IPS-NIHi11 (cell line): ENCODE data around the gene PRCC.
A peak's percentile ranks its signal among the peaks of the same experiment; 100 is the strongest.
"Not testable (repeated sequence)": the region's sequence is repeated elsewhere in the genome, so short reads cannot be mapped to it uniquely, and the experiment has no call there.

Experiments used
- DNase-seq: peaks from one replicate; pipeline ENCODE4 v3.0.0; 2012; ENCODE audit warnings: mixed read lengths, low spot score

The PRCC gene

DNA sequence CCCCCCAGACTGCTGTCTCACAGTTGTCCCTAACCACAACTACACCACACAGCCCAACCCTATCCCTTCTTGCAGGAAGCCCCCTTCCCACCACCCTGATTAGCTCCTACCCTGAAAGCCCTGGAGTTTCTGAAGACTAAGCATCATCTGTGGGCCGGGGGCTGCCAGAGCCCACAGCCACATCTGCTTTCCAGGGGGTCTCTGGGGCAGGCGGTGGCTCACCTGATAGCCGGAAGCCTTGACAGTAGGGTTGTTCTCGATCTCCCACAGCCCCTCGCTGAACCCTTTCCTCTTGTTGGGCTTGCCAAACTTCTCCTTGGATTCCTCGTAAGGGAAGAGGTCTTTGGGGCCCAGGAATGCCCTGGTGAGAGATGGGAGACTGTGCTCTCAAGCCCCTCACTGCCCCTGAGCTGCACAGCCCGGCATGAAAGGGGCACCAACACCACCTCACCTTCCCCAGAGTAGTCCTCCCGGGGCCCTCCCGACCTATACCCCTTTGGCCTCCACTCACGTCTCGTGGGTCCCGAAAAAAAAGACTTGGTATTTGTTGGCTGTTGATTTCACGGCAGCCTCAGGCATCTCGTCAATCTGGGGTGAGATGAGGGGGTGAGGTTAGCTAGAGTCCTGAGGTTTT, 22.4 kb upstream of the PRCC start:
- no peak for DNase-seq

DNA sequence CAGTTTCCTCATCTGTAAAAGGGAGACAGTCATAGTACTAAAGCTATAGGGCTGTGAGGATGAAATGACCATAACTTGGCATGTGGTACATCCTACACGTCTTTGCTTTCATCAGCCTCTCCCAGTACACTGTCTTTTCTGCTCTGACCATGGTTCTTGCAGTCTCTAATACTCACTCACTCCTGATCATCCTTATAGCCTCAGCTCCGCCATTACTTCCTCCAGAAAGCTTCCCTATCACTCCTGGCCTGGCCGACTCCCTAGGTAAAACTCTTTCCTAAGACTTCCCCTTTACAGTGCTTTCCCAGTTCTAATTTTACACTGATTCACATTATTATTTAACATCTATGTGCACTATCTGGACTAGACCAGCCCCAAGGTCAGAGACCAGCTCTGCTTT, 21.5 kb upstream of the PRCC start:
- no peak for DNase-seq

DNA sequence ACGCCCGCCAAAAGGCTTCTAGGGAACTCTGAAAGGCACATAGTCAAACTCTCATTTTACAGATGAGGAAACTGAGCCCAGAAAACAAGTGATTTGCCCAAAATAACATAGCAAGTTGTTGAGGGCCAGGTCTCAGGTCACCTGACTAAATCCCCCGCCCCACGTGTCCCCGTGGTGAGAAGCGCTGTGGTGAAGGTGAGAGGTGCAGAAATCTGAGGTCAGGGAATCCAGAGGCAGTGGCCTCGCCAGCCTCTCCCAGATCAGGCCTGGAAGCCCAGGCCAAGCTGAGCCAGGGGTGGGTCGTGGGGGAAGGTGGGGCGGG, 21.0 kb upstream of the PRCC start:
- no peak for DNase-seq

DNA sequence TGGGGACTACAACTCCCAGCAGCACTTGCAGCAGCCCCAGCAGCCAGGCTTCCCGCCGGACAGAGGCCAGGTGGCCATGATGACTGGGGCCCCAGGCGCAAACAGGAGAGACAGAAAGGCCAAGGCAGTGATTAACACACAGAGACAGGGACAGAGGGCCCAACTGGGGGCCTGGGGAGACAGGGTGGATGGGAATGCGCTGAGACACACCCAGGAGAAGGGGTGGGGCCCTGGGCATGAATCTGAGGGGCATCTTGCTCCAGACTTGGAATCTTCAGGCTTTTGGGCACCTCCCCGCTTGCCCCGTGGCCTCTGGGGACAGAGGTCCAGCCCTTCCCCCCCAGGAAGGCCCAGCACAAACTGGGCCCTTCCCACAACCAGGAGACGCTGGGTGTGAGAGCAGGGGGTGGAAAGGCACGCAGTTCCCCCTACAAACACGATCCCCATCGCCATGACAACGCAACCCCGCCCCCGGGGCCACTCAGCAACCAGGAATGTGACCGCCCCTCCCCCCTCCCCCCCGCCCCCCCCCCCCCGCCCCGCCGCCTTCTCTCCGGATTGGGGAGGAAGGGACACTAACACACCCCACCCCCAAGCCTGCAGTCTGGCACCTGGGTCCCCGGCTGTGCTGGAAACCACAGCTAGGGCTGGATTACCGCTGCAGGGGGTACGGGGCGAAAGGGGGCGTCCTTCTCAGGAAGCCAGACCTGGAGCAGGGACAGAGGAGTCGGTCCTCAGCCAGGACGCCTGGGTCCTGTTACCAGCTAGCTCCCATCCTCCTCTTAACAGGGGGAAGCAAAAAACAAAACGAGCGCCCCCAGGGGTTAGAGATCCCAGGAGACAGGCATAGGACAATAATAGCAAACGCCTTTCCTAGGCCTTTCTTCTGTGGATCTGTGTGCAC, 20.4 kb upstream of the PRCC start:
- DNase-seq: peak; percentile 77

DNA sequence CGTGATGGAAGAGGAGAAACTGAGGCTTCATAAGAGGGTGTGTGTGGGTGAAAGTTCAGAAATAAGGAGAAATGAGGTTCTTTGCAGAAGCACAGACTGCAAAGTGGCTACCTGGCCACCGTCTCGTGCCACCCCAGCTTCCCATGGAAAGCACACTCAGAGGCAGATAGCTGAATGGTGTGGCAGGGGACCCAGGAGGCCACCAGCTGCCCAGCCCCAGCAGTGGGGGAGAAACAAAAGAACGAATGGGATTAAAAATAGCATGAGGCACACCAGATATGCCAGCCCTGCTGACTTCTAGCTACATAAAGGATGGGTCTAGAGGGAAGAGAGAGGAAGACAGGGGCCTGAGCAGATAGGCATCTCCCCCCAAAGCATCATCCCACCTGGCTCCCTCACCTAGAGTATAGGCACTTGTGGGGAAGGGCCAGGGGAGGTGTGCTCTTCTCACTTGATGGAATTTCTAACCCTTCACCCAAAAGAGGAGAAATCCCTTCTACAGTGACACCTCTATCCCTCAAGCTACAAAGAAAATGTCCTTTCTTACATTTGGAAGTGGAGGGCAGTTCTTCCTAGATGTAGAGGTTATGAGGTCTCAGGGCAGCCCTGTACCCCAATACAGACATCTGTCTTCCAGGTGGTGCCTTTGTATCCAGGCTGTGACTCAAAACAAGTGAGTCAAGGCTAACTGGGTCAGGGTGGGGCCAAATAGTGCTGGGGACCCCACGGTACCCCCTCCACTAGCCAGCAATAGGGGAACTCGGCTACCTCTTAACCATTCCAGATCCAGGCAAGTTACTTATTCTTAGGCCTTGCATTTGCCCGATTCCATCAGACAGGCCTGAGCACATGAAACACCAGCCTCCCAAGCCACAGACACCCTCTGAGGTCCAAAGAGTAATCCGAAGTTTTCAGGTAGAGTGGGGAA, 19.3 kb upstream of the PRCC start:
- DNase-seq: no peak

DNA sequence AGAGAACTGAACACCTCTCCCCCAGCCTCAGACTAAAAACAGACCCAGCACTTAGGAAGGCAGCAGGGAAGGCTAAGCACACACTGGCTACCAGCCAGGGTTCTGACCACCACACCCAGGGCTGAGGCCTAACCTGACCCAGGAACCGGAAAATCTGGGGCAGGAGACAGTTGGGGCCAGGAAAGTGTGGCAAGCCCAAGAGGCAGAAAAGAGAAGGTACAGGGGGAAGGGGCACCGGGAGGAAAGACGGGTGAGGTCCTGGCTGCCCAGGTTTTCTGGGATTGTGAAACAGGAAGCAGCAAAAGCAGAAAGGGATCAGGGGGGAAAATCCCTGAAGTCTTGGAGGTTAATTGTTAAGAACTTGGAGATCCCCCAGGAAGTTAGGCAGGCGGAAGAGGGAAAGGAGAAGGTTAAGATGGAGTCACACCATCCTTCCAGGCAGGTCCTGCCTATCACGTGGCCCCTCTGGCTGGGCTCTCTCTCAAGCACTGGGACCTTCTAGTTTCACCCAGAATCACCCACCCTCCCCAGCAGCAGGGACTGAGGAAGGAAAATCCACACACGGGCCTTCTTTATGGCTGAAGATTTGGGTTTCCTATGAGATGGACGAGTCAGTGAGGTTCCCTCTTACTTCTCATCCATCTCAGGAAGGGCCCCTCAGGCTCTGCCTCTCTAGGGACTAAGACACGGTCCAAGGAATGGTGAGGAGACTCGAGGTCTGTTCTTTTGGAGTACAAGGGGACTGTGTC, 18.5 kb upstream of the PRCC start:
- no peak for DNase-seq

DNA sequence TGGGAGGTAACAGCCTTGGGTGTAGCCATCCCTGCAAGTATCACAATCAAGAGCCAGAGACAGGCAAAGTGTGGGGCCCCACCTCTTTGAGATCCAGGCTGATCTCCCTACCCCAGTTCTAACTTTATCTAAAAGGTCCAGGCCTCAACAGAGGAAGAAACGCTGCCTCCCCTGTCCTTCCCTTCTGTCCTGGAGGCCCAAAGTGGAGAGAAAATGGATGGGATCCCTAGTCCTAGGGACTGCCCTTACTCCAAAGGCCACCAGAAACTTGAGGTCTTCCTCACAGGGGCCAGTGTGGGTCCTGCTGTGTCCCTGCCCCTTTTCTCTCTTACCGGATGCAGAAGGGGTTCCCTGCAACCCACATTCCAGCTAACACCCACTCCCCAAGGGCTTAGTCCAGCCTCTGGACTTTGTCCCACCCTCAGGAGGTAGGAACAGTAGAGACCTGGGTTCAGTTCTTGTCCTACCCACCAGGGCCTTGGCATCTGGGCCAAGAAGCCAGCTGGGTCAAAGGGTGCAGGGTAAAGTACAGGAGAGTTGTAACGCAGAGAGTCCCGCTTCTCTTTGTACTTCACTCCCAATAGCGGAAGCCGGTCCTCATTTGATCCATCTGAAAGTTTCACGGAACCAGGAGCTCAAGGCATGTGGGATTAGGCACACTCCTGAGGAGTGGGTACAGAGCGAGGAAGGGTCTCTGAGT, 17.8 kb upstream of the PRCC start:
- no peak for DNase-seq

DNA sequence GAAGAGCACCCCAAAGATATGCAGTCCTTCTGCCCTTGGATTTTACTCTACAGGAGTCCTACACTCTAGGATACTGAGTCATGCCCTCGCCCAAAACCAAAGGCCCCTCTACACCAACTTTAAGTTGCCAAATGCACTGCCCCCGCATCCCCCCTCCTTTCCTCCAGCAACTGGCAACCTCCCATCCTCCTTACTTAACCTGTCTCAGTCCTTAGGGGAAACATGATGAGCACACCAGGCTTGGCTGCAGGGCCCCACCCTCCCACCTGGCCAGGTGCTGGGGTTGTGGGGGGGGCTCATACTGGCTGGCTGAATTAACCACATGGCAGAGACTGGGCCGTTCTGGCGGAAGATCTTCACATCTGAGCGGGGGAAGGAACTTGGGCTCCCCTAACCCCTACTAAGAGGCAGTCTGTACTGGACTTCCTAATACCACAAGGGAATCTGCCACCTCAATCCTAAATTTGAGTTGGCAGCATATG, 17.1 kb upstream of the PRCC start:
- DNase-seq: no peak

DNA sequence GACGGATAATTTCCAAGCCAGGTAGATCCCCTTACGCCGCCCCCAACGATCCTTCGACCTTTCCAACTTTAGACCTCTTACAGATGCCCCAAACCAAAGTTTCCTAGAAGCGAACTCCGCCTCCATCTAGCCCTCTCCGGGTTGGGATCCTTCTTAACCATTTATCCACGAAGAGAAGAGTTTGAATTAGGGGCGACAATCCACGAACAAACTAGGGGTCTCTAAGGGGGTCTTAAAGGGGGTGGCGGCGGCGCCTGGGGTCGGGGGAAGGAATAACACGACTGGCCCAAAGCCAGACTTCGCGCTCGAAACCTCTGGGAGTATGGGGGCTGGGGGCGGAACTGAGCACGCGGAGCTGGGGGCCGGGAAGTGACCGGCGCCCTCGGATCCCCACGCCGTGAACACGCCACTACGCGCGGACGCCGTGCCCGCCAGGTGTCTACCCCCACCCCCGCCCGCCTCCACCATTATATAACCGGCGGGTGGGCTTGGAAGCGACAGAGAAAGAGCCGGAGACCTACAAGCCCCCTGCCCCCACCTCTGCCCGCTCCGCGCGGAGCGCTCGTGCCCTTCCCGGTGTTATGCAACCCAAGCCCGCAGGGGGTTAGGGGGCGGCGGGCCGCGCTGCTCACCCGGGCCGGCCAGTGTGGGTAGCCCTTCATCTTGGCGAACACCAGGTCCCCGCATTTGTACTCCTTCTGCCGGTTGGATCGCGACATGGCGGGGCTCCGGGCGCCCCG, 16.5 kb upstream of the PRCC start:
- peak; percentile 50 for DNase-seq

DNA sequence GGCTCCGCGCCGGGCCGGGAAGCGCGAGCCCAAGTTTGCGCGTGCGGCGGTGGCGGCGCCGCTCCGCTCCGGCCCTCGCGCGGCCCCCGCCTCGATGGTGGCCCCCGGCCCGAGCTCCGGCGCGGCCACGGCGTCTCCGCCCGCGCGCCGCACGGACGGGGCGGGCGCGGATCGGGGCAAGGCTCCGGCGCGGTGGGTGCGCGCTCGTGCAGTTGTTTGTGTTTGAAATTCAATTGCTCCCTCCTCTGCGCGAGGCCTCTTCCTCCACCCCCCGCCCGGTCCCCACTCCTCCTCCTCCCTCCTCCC, 15.9 kb upstream of the PRCC start, which contains the start of gene HDGF:
Gene HDGF (minus strand): TSS at position 225 of the 306 bp plus-strand sequence. CDS start 246 bp downstream, outside the sequence.
- DNase-seq: no peak

DNA sequence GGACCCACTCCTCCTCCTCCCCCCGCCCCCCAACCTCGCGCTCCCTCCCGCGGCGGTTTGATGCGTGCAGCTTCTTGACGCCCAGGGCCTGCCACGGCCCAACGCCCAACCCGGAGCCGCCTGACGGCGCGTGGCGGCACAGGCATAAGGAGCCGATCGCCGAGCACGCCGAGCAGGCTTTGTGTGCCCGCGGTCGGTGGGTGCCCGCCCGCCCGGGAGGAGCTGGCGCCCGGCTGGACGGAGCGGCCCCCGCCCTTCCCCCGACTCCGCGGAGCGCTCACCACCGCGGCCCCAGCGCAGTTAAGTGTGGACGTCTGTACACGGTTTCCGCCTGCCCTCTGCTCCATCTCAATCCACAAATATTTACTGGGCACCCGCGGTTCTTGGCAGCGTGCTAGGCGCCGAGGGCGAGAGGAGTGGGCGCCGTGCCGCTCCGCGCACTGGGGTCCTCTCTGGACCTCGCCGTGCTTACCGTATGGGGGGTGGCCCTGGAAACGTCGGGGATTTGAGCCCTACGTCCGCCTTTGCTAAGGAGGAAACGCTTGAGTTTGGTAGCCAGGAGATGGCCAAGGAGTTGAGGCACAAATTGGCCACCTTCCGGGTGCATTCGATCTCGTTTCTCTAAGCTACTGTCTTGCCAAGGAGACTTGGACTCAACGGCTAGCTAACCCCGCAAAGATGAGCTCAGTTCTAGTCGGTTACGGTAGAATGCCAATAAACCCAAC, 15.4 kb upstream of the PRCC start:
- DNase-seq: peak; percentile 95

DNA sequence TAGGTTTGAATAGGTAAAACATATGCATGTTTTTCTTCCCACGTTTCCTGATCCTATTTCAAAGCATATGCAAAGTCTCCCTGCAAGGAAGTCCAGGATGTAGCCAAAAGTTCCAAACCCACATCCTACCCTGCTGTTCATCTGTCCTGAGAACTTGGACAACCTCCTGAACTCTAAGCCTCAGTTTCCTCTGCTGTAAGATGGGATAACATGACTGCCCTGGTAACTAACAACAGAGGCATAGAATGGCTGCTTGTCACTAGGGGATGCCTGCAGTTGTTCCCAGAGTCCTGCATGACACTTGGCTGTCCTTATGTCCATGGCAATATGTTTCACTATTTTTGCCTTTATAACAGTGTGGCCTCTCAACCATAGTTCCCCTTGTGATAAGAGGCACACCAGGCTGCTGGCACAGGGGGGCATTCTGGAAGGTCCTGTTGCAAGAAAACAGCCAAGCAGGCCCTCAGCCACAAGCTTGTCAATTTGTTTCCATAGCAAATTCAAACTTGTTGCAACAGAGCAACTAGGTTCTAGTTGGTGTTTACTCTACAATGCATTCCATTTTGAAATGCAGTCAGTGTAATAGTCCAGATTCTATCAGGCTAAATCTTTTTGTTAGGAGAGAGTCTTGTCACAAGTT, 14.4 kb upstream of the PRCC start:
- DNase-seq: no peak

DNA sequence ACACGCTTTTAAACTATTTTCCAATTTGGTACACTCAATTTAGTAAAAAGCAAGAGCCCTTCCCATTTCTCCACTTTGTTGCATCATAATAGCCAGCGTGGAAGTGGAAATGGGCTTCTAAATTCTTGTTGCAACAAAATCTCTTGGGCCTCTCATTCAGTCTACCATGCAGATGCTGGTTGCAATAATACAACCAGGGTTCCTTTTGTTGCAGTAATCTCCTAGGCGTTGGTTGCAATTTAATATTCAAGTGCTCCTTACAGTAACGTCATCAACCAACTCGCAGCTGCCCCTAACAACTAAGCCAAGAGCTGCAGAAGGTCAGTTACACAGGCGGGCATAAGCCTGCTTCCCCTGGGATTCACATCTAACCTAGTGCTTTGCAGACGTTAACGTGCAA, 13.1 kb upstream of the PRCC start:
- DNase-seq: no peak

DNA sequence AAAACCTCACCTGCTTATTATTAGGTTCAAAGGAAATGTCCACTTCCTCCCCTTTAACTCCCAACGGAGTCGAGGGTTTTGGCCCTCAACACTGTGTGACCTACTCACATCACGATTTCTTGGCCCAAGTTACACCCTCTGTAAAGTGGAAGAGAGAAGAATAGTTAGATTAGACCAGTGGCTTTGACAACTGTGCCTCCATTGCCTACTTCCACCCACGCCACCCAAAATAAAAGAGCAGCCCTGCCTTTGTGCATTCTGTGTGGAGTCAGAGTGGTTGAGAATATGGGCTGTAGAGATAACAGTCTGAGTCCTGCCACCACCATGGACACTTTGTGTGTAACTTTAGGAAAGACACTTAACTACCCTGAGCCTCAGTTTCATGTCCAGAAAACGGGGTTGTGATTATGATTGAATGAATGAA, 11.8 kb upstream of the PRCC start:
- no peak for DNase-seq

DNA sequence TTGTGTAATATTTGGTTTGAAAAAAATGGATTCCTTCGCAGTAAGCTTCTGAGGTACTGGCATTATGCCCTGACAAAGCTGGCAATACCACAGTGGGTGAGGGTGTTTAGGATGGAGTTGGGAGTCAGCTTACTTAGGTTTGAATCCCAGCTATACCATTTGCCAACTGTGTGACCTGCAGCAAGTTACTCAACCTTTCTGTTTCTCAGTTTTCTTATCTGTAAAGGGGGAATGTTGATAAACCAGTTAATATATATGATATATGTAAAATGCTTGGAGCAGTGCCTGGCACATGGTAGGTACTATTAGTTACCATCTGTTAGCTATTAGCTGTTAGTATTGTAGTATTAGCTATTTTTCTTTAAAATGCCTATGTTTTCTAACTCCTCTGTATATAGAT, 11.0 kb upstream of the PRCC start:
- no peak for DNase-seq

DNA sequence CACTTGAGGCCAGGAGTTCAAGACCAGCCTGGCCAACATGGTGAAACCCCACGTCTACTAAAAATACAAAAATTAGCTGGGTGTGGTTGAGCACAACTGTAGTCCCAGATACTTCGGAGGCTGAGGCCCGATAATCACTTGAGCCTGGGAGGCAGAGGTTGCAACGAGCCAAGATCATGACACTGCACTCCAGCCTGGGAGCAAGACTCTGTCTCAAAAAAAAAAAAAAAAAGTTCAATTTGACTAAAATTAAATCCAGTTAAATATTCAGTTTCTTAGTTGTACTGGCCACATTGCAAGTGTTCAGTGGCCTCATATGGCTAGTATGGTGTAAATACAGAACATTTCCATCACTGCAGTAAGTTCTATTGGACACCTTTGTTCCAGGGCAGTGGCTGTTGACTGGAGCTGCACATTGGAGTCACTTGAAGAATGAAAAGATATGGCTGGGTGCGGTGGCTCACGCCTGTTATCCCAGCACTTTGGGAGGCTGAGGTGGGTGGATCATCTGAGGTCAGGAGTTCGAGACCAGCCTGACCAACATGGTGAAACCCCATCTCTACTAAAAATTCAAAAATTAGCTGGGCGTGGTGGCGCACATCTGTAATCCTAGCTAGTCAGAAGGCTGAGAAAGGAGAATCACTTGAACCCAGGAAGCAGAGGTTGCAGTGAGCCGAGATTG, 9.6 kb upstream of the PRCC start:
- DNase-seq: not testable (repeated sequence)

DNA sequence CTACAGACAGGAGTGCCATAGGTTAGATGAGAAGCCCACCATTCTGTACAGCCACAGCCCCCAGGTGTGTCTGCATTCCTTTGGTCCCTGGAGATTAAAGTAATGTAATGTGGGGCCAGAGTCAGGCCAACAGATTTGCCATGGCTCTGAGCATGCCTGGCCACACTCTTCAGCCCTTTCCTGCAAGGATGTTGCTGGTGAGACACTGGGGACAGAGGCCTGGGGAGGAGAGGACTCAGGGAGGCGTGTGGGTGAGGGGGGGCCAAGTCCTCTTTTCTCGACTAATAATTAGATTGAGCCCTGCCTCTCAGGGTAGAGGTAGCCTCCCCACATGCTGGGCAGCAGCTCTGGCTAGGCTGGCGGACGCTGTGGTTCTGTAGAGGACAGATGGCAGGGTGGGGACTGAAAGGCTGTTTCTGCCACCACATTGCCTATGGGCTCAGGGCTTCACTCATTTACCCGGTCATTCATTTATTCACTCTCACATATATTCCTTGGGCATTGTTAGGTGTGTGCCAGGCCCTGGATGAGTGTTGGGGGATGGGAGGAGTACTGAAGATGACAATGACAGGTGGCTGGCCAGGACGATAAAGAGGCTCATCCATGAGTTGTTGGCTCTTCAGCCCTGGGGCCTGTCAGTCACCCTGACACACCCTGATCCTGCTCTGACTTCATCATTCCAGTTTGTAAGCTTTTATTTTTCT, 7.1 kb upstream of the PRCC start:
- no peak for DNase-seq

DNA sequence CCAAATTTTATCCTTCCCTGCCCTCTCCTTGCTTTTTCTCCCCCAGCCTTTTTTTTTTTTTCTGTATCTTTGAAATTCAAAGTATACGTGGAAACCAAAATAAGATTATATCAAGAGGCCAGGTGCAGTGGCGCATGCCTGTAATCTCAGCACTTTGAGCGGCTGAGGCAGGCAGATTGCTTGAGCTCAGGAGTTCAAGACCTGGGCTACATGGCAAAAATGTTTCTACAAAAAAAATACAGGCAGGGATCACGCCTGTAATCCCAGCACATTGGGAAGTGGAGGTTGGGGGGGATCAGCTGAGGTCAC, 6.6 kb upstream of the PRCC start:
- no peak for DNase-seq
